Measurements from ENCODE around the gene RPUSD1.

Gene RPUSD1

DNA sequence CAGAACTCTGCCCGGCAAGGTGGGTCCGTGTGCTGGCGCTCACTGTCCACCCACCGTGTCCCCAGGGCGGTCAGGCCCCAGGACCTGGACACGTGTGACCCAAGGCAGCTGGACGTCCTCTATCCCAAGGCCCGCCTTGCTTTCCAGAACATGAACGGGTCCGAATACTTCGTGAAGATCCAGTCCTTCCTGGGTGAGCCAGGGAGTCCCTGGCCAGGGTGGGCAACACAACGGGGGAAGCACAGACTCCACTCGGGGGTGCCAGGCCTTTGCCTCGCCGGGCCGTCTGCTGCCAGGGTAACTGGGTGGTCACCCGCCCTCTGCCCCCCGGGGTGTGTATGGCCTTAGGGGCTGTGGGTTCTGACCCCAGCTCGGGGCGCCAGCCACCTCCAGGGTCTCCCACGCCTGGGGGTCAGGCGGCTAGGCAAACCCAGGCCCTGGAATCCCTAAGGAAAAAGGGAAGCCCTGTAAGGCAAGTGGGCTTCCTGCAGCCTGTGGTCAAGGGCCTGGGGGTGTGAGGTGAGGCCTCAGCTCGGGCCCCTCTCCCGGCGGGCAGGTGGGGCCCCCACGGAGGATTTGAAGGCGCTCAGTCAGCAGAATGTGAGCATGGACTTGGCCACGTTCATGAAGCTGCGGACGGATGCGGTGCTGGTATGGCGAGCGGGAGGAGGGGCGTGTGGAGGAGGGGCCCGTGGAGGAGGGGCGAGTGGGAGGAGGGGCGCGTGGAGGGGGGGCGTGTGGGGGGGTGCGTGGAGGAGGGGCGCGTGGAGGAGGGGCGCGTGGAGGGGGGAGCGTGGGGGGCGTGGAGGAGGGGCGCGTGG is 21.2 kb downstream of the RPUSD1 start:
- no peak for TF ChIP-seq CTCF (IDR thresholded peaks at IDR 0.05; ENCODE audit: low read depth, low read length, missing control alignments)
- no peak for DNase-seq
- Histone ChIP-seq H3K27ac (no peak overlapping the region), H3K27me3 (replicated peaks) (no peaks in the 10 kb centered on the region), H3K36me3 (replicated peaks) (no peaks in the 10 kb centered on the region), H3K4me3 (ENCODE audit: low read depth, low read length) (no peak overlapping the region)
- in situ Hi-C loops (cut with HindIII; ENCODE audit: low pct_ligation_motif_present, low sequenced_read_pairs) = no loop called here

- no peaks in the 10 kb centered on the region for H3K27me3 ChIP-seq (replicated peaks)
Observed at GRCh38 chr16:766008-766819, 22.0 kb downstream of the RPUSD1 start.

DNA sequence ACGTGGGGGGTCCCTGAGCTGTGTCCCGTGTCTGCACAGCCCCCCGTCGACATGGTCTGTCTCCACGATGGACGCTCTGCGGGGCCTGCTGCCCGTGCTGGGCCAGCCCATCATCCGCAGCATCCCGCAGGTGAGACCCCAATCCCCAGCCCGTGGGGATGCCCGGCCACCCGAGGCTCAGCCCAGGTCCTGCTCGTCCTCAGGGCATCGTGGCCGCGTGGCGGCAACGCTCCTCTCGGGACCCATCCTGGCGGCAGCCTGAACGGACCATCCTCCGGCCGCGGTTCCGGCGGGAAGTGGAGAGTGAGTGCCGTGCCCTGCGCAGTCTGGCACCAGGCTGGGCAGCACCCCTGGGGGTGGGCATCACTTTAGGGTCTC is 22.7 kb downstream of the RPUSD1 start:
- Histone ChIP-seq H3K27ac (no peak overlapping the region), H3K4me3 (ENCODE audit: low read depth, low read length) (no peak overlapping the region), H3K36me3 (replicated peaks) (no peaks in the 10 kb centered on the region), H3K27me3 (replicated peaks) (no peaks in the 10 kb centered on the region)
- no peak for DNase-seq
- no peak for TF ChIP-seq CTCF (IDR thresholded peaks at IDR 0.05; ENCODE audit: low read depth, low read length, missing control alignments)
- in situ Hi-C loops (cut with HindIII; ENCODE audit: low pct_ligation_motif_present, low sequenced_read_pairs) = no loop called here

More at GRCh38 chr16:766008-766819, 22.0 kb downstream of the RPUSD1 start:
- in situ Hi-C loops (cut with HindIII; ENCODE audit: low pct_ligation_motif_present, low sequenced_read_pairs) = no loop called here
- no peak overlapping the region for H3K27ac ChIP-seq
- no peak for TF ChIP-seq CTCF (IDR thresholded peaks at IDR 0.05; ENCODE audit: low read depth, low read length, missing control alignments)
- DNase-seq = no peak
- H3K4me3 ChIP-seq (ENCODE audit: low read depth, low read length) = no peak overlapping the region
- H3K36me3 ChIP-seq (replicated peaks) = no peaks in the 10 kb centered on the region

DNA sequence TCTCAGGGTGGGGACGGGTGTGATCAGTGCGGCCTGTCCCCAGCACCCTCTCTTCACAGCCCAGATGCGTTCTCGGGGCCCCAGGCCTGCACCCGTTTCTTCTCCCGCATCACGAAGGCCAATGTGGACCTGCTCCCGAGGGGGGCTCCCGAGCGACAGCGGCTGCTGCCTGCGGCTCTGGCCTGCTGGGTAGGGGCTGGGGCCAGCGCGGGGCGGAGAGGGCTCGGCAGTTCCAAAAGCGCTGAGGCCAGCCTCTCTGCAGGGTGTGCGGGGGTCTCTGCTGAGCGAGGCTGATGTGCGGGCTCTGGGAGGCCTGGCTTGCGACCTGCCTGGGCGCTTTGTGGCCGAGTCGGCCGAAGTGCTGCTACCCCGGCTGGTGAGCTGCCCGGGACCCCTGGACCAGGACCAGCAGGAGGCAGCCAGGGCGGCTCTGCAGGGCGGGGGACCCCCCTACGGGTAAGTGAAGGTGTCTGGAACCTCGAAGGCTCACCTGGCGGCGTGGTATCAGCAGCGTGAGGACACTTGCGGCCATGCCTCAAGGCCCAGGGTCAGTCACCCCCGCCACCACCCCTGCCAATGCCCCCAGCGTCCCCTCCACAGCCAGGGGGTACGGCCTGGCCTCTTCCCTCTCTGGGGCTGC is 23.2 kb downstream of the RPUSD1 start:
- no peak for DNase-seq
- Histone ChIP-seq H3K27ac (no peak overlapping the region), H3K4me3 (ENCODE audit: low read depth, low read length) (no peak overlapping the region), H3K36me3 (replicated peaks) (no peaks in the 10 kb centered on the region), H3K27me3 (replicated peaks) (no peaks in the 10 kb centered on the region)
- in situ Hi-C loops (cut with HindIII; ENCODE audit: low pct_ligation_motif_present, low sequenced_read_pairs) = no loop called here
- no peak for TF ChIP-seq CTCF (IDR thresholded peaks at IDR 0.05; ENCODE audit: low read depth, low read length, missing control alignments)

DNA sequence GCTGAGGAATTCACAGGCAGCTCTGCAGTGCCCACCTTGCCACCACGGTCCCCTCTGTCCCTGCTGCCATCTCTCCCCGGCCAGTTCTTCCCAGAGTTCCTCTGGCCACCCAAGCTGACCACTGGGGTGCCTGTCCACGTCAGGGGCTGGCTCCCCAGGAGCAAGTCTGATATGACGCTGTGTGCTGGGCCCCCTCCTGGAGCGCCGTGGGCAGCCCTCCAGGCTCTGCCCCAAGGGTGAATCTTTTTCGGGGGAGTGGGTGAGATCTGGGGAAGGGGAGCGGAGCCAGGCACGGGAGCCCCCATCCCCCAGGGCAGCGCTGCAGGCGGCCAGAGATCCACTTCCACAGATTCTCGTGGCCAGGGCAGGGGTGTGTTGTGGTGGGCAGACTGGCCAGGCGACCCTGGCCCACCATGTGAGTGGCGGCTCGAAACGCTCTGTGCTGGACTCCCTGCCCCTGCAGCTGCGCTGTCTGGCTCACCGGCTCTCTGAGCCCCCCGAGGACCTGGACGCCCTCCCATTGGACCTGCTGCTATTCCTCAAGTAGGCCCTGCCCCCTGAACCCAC is 23.9 kb downstream of the RPUSD1 start:
- Histone ChIP-seq H3K4me3 (ENCODE audit: low read depth, low read length) (no peak overlapping the region), H3K27me3 (replicated peaks) (no peaks in the 10 kb centered on the region), H3K36me3 (replicated peaks) (no peaks in the 10 kb centered on the region), H3K27ac (no peak overlapping the region)
- in situ Hi-C loops (cut with HindIII; ENCODE audit: low pct_ligation_motif_present, low sequenced_read_pairs) = no loop called here
- DNase-seq = no peak
- TF ChIP-seq CTCF (IDR thresholded peaks at IDR 0.05; ENCODE audit: low read depth, low read length, missing control alignments) = no peak

Measured in brain microvascular endothelial cell (primary cell).